HG03439 (cell line): ENCODE data around the gene EML1.

Experiments
- ATAC-seq: cut with Tn5 transposase; IDR thresholded peaks from one replicate; pipeline ENCODE4 v1.9.1; 2021; ENCODE audit warnings: mild to moderate bottlenecking, moderate library complexity; ENCODE audit not compliant: unreplicated experiment

The EML1 gene

GRCh38 chr14:99803106-99803775 is 10.0 kb downstream of the EML1 start:
- no peak for ATAC-seq

GRCh38 chr14:99803803-99804202 is 10.6 kb downstream of the EML1 start:
- ATAC-seq: no peak

GRCh38 chr14:99805757-99806439 is 12.7 kb downstream of the EML1 start:
- ATAC-seq: no peak

- ATAC-seq: no peak
These were observed 13.6 kb downstream of the EML1 start for GRCh38 chr14:99806836-99807235.

GRCh38 chr14:99807413-99808153 is 14.4 kb downstream of the EML1 start:
- ATAC-seq: no peak

- ATAC-seq: no peak
These were observed 14.9 kb downstream of the EML1 start for GRCh38 chr14:99808154-99808505.

GRCh38 chr14:99808515-99808914 is 15.3 kb downstream of the EML1 start:
- no peak for ATAC-seq

- no peak for ATAC-seq
These were observed 16.1 kb downstream of the EML1 start for GRCh38 chr14:99809360-99809759.

- no peak for ATAC-seq
These were observed 16.8 kb downstream of the EML1 start for GRCh38 chr14:99809859-99810558.

- ATAC-seq: no peak
These were observed 17.3 kb downstream of the EML1 start for GRCh38 chr14:99810559-99810874.

GRCh38 chr14:99812096-99812750 is 19.0 kb downstream of the EML1 start:
- ATAC-seq: no peak

- ATAC-seq: no peak
These were observed 19.7 kb downstream of the EML1 start for GRCh38 chr14:99812892-99813291.

GRCh38 chr14:99815696-99816095 is 22.5 kb downstream of the EML1 start:
- no peak for ATAC-seq

GRCh38 chr14:99816217-99816616 is 23.0 kb downstream of the EML1 start:
- ATAC-seq: no peak

- ATAC-seq: no peak
These were observed 23.4 kb downstream of the EML1 start for GRCh38 chr14:99816642-99817041.

GRCh38 chr14:99817331-99817730 is 24.1 kb downstream of the EML1 start:
- no peak for ATAC-seq

- ATAC-seq: no peak
These were observed 25.4 kb downstream of the EML1 start for GRCh38 chr14:99818503-99819036.

- ATAC-seq: no peak
These were observed 26.3 kb downstream of the EML1 start for GRCh38 chr14:99819514-99819913.

GRCh38 chr14:99820702-99821331 is 27.6 kb downstream of the EML1 start:
- no peak for ATAC-seq
